ENCODE measurements around the gene BLOC1S2.
A peak's percentile ranks its signal among the peaks of the same experiment; 100 is the strongest.
"Not testable (repeated sequence)": the region's sequence is repeated elsewhere in the genome, so short reads cannot be mapped to it uniquely, and the experiment has no call there.

Gene BLOC1S2

DNA sequence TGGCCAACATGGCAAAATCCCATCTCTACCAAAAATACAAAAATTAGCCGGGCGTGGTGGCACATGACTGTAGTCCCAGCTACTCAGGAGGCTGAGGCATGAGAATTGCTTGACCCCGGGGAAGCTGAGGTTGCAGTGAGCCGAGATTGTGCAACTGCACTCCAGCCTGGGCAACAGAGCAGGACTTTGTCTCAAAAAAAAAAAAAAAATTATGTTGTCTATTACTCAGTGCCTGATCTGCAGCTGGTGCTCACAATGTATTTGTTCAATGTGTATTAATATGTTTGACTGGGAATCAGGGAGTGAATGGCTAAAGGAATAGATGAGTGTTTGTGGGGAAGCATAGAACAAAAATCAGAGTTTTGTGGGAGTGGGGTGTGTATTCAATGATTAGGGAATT, 5.8 kb upstream of the BLOC1S2 start:
- not testable (repeated sequence) for H2BK12ac ChIP-seq (ENCODE audit: low read length in 2 of 2); H3K27ac ChIP-seq (ENCODE audit: low read length, poor library complexity, severe bottlenecking); H2AK5ac ChIP-seq (ENCODE audit: low read length, severe bottlenecking); H2BK15ac ChIP-seq (ENCODE audit: low read depth, poor library complexity, severe bottlenecking); H4K91ac ChIP-seq (ENCODE audit: low read length); H3K9ac ChIP-seq (ENCODE audit: low read length); H3K23ac ChIP-seq (ENCODE audit: low read length in 2 of 2); H3K4ac ChIP-seq (ENCODE audit: low read depth in 1 of 2, low read length in 2 of 2); H3K18ac ChIP-seq (ENCODE audit: low read depth in 1 of 2, low read length in 2 of 2); H3K14ac ChIP-seq (ENCODE audit: low read length in 2 of 2); H2AFZ ChIP-seq (ENCODE audit: low read depth, low read length); H2BK120ac ChIP-seq (ENCODE audit: low read depth, low read length); H3K4me3 ChIP-seq (ENCODE audit: insufficient read depth in 1 of 2, low read depth in 1 of 2, low read length in 2 of 2); H3K4me2 ChIP-seq (ENCODE audit: low read length, poor library complexity, severe bottlenecking); H2BK5ac ChIP-seq (ENCODE audit: low read depth, low read length, poor library complexity, severe bottlenecking); H4K8ac ChIP-seq (ENCODE audit: low read length); H3K36me3 ChIP-seq (ENCODE audit: control insufficient read depth in 1 of 2, insufficient read depth in 2 of 2, low read depth in 1 of 2, low read length in 2 of 2); H3K9me3 ChIP-seq (ENCODE audit: control insufficient read depth, low read length); H3K79me1 ChIP-seq (replicated peaks; ENCODE audit: low read length, poor library complexity, severe bottlenecking); H3K4me1 ChIP-seq (ENCODE audit: control insufficient read depth, insufficient read depth, low read depth, low read length)
- peak; percentile 7 for DNase-seq
- 76% methylated on average over 4 of the region's 4 CpGs for WGBS
- H3K27me3 ChIP-seq (ENCODE audit: control insufficient read depth in 1 of 2, insufficient read depth in 1 of 2, low read length in 2 of 2), result peaks cover 24 to 53% of the 10 kb centered on the region in 2 experiments

- no peak overlapping the region for H3K4ac ChIP-seq (ENCODE audit: low read depth in 1 of 2, low read length in 2 of 2)
- H4K8ac ChIP-seq (ENCODE audit: low read length), result no peak overlapping the region
- no peak overlapping the region for H3K14ac ChIP-seq (ENCODE audit: low read length in 2 of 2)
- no peak overlapping the region for H4K91ac ChIP-seq (ENCODE audit: low read length)
- peak overlapping the region; percentile 40 for H2BK5ac ChIP-seq (ENCODE audit: low read depth, low read length, poor library complexity, severe bottlenecking)
- no peak overlapping the region for H2AK5ac ChIP-seq (ENCODE audit: low read length, severe bottlenecking)
- no peaks in the 10 kb centered on the region for H3K9me3 ChIP-seq (ENCODE audit: control insufficient read depth, low read length)
- no peak overlapping the region for H2AFZ ChIP-seq (ENCODE audit: low read depth, low read length)
- DNase-seq, result no peak
- no peak overlapping the region for H2BK12ac ChIP-seq (ENCODE audit: low read length in 2 of 2)
- H3K36me3 ChIP-seq (ENCODE audit: control insufficient read depth in 1 of 2, insufficient read depth in 2 of 2, low read depth in 1 of 2, low read length in 2 of 2), result no peaks in the 10 kb centered on the region
- peaks cover 15 to 45% of the 10 kb centered on the region in 2 experiments for H3K27me3 ChIP-seq (ENCODE audit: control insufficient read depth in 1 of 2, insufficient read depth in 1 of 2, low read length in 2 of 2)
- no peak overlapping the region for H3K4me3 ChIP-seq (ENCODE audit: insufficient read depth in 1 of 2, low read depth in 1 of 2, low read length in 2 of 2)
- no peak overlapping the region for H3K4me2 ChIP-seq (ENCODE audit: low read length, poor library complexity, severe bottlenecking)
- no peak overlapping the region for H3K18ac ChIP-seq (ENCODE audit: low read depth in 1 of 2, low read length in 2 of 2)
- no peak overlapping the region for H3K9ac ChIP-seq (ENCODE audit: low read length)
- H3K23ac ChIP-seq (ENCODE audit: low read length in 2 of 2), result no peak overlapping the region
- 76% methylated on average over 3 of the region's 3 CpGs for WGBS
- H3K79me1 ChIP-seq (replicated peaks; ENCODE audit: low read length, poor library complexity, severe bottlenecking), result no peaks in the 10 kb centered on the region
- H2BK15ac ChIP-seq (ENCODE audit: low read depth, poor library complexity, severe bottlenecking), result no peak overlapping the region
- H3K4me1 ChIP-seq (ENCODE audit: control insufficient read depth, insufficient read depth, low read depth, low read length), result peaks cover 3% of the 10 kb centered on the region
- H2BK120ac ChIP-seq (ENCODE audit: low read depth, low read length), result no peak overlapping the region
- H3K27ac ChIP-seq (ENCODE audit: low read length, poor library complexity, severe bottlenecking), result no peak overlapping the region
Observed at GRCh38 chr10:100291356-100291755, 4.9 kb upstream of the BLOC1S2 start.

DNA sequence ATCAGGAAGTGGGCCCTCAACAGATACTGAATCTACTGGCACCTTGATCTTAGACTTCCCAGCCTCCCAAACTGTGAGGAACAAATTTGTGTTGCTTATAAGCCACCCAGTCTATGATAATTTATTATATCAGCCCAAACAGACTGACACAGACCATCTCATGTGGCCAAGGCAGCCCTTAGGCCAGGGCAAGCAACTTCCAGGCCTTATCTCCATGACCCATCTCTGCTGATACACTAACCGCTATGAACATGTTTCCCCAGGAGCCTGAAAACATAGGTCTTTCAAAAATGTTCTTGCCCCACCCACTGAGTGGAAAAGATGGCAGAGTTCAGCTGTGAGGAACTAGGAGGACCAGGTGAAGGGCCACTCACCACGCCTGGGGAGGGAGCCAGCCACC, 3.2 kb upstream of the BLOC1S2 start:
- no peak overlapping the region for H4K8ac ChIP-seq (ENCODE audit: low read length)
- H3K4me1 ChIP-seq (ENCODE audit: control insufficient read depth, insufficient read depth, low read depth, low read length), result peaks cover 3% of the 10 kb centered on the region
- 71% methylated on average over 1 of the region's 2 CpGs for WGBS
- no peak overlapping the region for H2BK5ac ChIP-seq (ENCODE audit: low read depth, low read length, poor library complexity, severe bottlenecking)
- no peak overlapping the region for H2AFZ ChIP-seq (ENCODE audit: low read depth, low read length)
- H4K91ac ChIP-seq (ENCODE audit: low read length), result no peak overlapping the region
- H3K27ac ChIP-seq (ENCODE audit: low read length, poor library complexity, severe bottlenecking), result no peak overlapping the region
- DNase-seq, result no peak
- no peak overlapping the region for H3K18ac ChIP-seq (ENCODE audit: low read depth in 1 of 2, low read length in 2 of 2)
- H3K4ac ChIP-seq (ENCODE audit: low read depth in 1 of 2, low read length in 2 of 2), result no peak overlapping the region
- no peak overlapping the region for H3K9ac ChIP-seq (ENCODE audit: low read length)
- H3K4me2 ChIP-seq (ENCODE audit: low read length, poor library complexity, severe bottlenecking), result no peak overlapping the region
- no peaks in the 10 kb centered on the region for H3K9me3 ChIP-seq (ENCODE audit: control insufficient read depth, low read length)
- H2BK15ac ChIP-seq (ENCODE audit: low read depth, poor library complexity, severe bottlenecking), result no peak overlapping the region
- no peak overlapping the region for H3K14ac ChIP-seq (ENCODE audit: low read length in 2 of 2)
- peaks cover 4 to 36% of the 10 kb centered on the region in 2 experiments for H3K27me3 ChIP-seq (ENCODE audit: control insufficient read depth in 1 of 2, insufficient read depth in 1 of 2, low read length in 2 of 2)
- H3K79me1 ChIP-seq (replicated peaks; ENCODE audit: low read length, poor library complexity, severe bottlenecking), result no peaks in the 10 kb centered on the region
- H2BK12ac ChIP-seq (ENCODE audit: low read length in 2 of 2), result no peak overlapping the region
- H3K23ac ChIP-seq (ENCODE audit: low read length in 2 of 2), result no peak overlapping the region
- H2AK5ac ChIP-seq (ENCODE audit: low read length, severe bottlenecking), result no peak overlapping the region
- H2BK120ac ChIP-seq (ENCODE audit: low read depth, low read length), result no peak overlapping the region
- H3K4me3 ChIP-seq (ENCODE audit: insufficient read depth in 1 of 2, low read depth in 1 of 2, low read length in 2 of 2), result no peak overlapping the region
- no peaks in the 10 kb centered on the region for H3K36me3 ChIP-seq (ENCODE audit: control insufficient read depth in 1 of 2, insufficient read depth in 2 of 2, low read depth in 1 of 2, low read length in 2 of 2)

GRCh38 chr10:100288196-100288595, 1.7 kb upstream of the BLOC1S2 start:
- no peak overlapping the region for H3K23ac ChIP-seq (ENCODE audit: low read length in 2 of 2)
- H2AFZ ChIP-seq (ENCODE audit: low read depth, low read length), result no peak overlapping the region
- H2BK15ac ChIP-seq (ENCODE audit: low read depth, poor library complexity, severe bottlenecking), result peak overlapping the region; percentile 2
- no peak overlapping the region for H3K4me2 ChIP-seq (ENCODE audit: low read length, poor library complexity, severe bottlenecking)
- no peak overlapping the region for H4K8ac ChIP-seq (ENCODE audit: low read length)
- H3K79me1 ChIP-seq (replicated peaks; ENCODE audit: low read length, poor library complexity, severe bottlenecking), result no peaks in the 10 kb centered on the region
- no peak overlapping the region for H4K91ac ChIP-seq (ENCODE audit: low read length)
- no peak overlapping the region for H3K27ac ChIP-seq (ENCODE audit: low read length, poor library complexity, severe bottlenecking)
- H3K4me1 ChIP-seq (ENCODE audit: control insufficient read depth, insufficient read depth, low read depth, low read length), result peaks cover 9% of the 10 kb centered on the region
- H3K4me3 ChIP-seq (ENCODE audit: insufficient read depth in 1 of 2, low read depth in 1 of 2, low read length in 2 of 2), result no peak overlapping the region
- no peak overlapping the region for H3K9ac ChIP-seq (ENCODE audit: low read length)
- 92% methylated on average over 4 of the region's 5 CpGs for WGBS
- H2BK12ac ChIP-seq (ENCODE audit: low read length in 2 of 2), result no peak overlapping the region
- peaks cover 4 to 13% of the 10 kb centered on the region in 2 experiments for H3K36me3 ChIP-seq (ENCODE audit: control insufficient read depth in 1 of 2, insufficient read depth in 2 of 2, low read depth in 1 of 2, low read length in 2 of 2)
- no peak overlapping the region for H2AK5ac ChIP-seq (ENCODE audit: low read length, severe bottlenecking)
- no peak overlapping the region for H3K4ac ChIP-seq (ENCODE audit: low read depth in 1 of 2, low read length in 2 of 2)
- no peak overlapping the region for H3K14ac ChIP-seq (ENCODE audit: low read length in 2 of 2)
- H3K9me3 ChIP-seq (ENCODE audit: control insufficient read depth, low read length), result no peaks in the 10 kb centered on the region
- peaks cover 0 to 27% of the 10 kb centered on the region in 2 experiments for H3K27me3 ChIP-seq (ENCODE audit: control insufficient read depth in 1 of 2, insufficient read depth in 1 of 2, low read length in 2 of 2)
- H2BK120ac ChIP-seq (ENCODE audit: low read depth, low read length), result no peak overlapping the region
- no peak overlapping the region for H2BK5ac ChIP-seq (ENCODE audit: low read depth, low read length, poor library complexity, severe bottlenecking)
- no peak overlapping the region for H3K18ac ChIP-seq (ENCODE audit: low read depth in 1 of 2, low read length in 2 of 2)
- no peak for DNase-seq
